PC-3 (cell line): ENCODE results near the gene HOXA10.

ENCODE experiments used
- CTCF ChIP-seq: fragments of 300-600 bp; sonication (generic); conservative IDR thresholded peaks from 2 replicates; pipeline ENCODE4 v1.5.1; 2017; ENCODE audit warnings: antibody characterized with exemption, low read depth, mild to moderate bottlenecking, low read length
- EZH2 ChIP-seq: fragments of 300-600 bp; sonication (generic); IDR thresholded peaks from one replicate; pipeline ENCODE4 v1.6.1; 2017; ENCODE audit warnings: antibody characterized with exemption, mild to moderate bottlenecking, low read length; ENCODE audit not compliant: unreplicated experiment
- EZH2phosphoT487 ChIP-seq: fragments of 300-600 bp; sonication (generic); IDR thresholded peaks from 2 replicates; pipeline ENCODE4 v1.6.1; 2018; ENCODE audit warnings: mild to moderate bottlenecking, antibody characterized with exemption, low read length, borderline replicate concordance

DNA sequence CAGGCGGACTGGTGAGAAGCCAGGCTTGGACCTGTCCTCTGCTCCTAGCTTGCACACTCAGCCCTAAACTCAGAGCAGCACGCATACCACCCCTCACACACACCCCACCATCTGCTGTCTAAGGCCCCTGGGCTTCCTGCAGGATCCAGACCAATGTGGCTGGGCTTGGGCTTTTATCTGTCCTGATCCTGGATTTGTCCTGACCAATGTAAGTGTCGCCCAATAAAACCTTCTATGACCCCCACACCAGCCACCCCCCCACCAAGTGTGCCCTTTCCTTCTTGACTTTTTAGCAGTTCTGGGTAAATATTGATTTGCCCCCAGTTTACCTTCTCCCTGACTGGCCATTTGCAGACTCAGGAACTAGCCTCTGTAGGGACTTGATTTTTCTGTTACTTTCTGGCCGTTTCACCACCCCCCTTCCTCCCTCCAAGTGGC lies 27.5 kb upstream of the HOXA10 start:
- no peak for TF ChIP-seq CTCF
- no peak for TF ChIP-seq EZH2phosphoT487
- no peak for TF ChIP-seq EZH2
